Body of pancreas (tissue), 4 donors: ENCODE results near the gene MAML3.

Experiments
- CTCF ChIP-seq, 7 experiments: fragments of 450-650 bp in 4 of 7; fragments of 200-600 bp in 3 of 7; sonication (generic) in 3 of 7; IDR thresholded peaks; one replicate each; pipeline ENCODE4 v1.5.1; 2016 to 2019; ENCODE audit warnings: antibody characterized with exemption in 7 of 7
- POLR2A ChIP-seq, 3 donors: fragments of 450-650 bp; IDR thresholded peaks; one replicate each; pipeline ENCODE4 v1.6.1; 2016; ENCODE audit warnings: antibody characterized with exemption in 3 of 3, mild to moderate bottlenecking in 2 of 3

GRCh38 chr4:139670775-139671174, 483.2 kb downstream of the MAML3 start:
- TF ChIP-seq CTCF (IDR thresholded peaks at IDR 0.05) (no peak), POLR2A (IDR thresholded peaks at IDR 0.05) (no peak)
